ENCODE measurements around the gene SH2B3. TPM values are rescaled to one million over a fixed set of nuclear protein-coding genes. Genes with fewer than 3 reads are reported as not detected.
"Not testable (repeated sequence)": the region's sequence is repeated elsewhere in the genome, so short reads cannot be mapped to it uniquely, and the experiment has no call there.

Gene SH2B3
- total RNA-seq, 2 donors from 2014 or later = 42.6 to 47.4 TPM

GRCh38 chr12:111401167-111401605 is 4.5 kb upstream of the SH2B3 start:
- DNase-seq (ENCODE audit: low spot score) = no peak
- TF ChIP-seq, protein P1, sequence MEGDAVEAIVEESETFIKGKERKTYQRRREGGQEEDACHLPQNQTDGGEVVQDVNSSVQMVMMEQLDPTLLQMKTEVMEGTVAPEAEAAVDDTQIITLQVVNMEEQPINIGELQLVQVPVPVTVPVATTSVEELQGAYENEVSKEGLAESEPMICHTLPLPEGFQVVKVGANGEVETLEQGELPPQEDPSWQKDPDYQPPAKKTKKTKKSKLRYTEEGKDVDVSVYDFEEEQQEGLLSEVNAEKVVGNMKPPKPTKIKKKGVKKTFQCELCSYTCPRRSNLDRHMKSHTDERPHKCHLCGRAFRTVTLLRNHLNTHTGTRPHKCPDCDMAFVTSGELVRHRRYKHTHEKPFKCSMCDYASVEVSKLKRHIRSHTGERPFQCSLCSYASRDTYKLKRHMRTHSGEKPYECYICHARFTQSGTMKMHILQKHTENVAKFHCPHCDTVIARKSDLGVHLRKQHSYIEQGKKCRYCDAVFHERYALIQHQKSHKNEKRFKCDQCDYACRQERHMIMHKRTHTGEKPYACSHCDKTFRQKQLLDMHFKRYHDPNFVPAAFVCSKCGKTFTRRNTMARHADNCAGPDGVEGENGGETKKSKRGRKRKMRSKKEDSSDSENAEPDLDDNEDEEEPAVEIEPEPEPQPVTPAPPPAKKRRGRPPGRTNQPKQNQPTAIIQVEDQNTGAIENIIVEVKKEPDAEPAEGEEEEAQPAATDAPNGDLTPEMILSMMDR (IDR thresholded peaks at IDR 0.05) = no peak
- peaks cover 0 to 37% of the 10 kb centered on the region in 2 donors for H3K4me1 ChIP-seq
- H3K9me3 ChIP-seq = no peaks in the 10 kb centered on the region
- no peak overlapping the region for H3K4me3 ChIP-seq
- H3K36me3 ChIP-seq = no peaks in the 10 kb centered on the region
- no peak overlapping the region for H3K27ac ChIP-seq
- H3K27me3 ChIP-seq = no peaks in the 10 kb centered on the region

DNA sequence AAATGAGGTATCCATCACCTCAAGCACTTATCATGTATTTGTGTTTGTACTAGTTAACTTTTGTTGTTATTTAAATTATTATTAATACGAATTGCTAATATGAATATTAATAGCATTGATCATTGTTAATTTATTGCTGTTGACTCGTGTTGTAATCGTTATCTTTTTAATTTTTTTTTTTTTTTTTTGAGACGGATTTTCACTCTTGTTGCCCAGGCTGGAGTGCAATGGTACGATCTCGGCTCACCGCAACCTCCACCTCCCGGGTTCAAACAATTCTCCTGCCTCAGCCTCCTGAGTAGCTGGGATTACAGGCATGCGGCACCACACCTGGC is 3.3 kb upstream of the SH2B3 start:
- Histone ChIP-seq H3K4me1 (peaks cover 0 to 46% of the 10 kb centered on the region in 2 donors), H3K27ac (peak overlapping the region; percentile 93 to 96)
- not testable (repeated sequence) for H3K27me3 ChIP-seq; H3K36me3 ChIP-seq; DNase-seq (ENCODE audit: low spot score); H3K9me3 ChIP-seq; H3K4me3 ChIP-seq

GRCh38 chr12:111404362-111405148 is 1.2 kb upstream of the SH2B3 start:
- Histone ChIP-seq H3K9me3 (no peaks in the 10 kb centered on the region), H3K36me3 (no peaks in the 10 kb centered on the region), H3K27me3 (no peaks in the 10 kb centered on the region), H3K4me1 (peaks cover 0 to 67% of the 10 kb centered on the region in 2 donors), H3K27ac (peak overlapping the region; percentile 93 to 96), H3K4me3 (peak overlapping the region; percentile 85 to 92)
- DNase-seq (ENCODE audit: low spot score) = no peak
- TF ChIP-seq, protein P1 (IDR thresholded peaks at IDR 0.05) = no peak

DNA sequence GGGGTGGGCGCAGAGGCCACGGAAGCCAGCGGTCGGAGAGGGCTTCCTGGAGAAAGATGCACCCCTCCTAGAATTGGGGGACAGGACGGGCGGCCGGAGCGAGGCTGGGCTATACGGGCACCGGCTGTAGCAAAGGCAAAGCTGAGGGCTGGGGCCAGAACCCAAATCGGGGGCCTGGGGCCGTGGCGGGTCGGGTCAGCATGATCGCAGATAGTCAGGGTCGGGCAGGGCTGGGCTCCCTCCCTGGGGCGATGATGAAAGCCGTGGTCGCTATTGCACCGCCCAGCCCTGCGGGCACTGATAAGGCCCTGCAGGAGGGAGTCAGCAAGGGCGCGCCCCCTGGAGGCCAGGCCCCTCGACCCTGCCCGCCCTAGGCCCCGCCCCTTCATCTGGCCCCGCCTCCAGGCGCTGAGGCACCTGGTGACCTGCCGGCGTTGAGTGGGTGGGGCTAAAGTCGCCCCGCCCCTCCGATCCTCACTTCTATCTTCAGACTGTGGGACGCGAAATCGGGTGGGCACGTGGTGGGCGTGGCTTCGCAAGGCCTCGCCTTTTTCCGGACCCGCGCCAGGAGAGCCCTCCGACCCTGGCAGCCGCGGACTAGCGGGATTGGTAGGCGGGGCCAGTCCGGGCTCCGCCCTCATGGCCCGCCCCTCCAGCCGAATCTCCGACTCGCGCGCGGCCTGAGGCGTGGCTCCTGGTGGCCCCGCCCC is 419 bp upstream of the SH2B3 start:
- no peaks in the 10 kb centered on the region for H3K27me3 ChIP-seq
- TF ChIP-seq, protein P1 (IDR thresholded peaks at IDR 0.05) = peak; percentile 34 to 75
- peak; percentile 96 for DNase-seq (ENCODE audit: low spot score)
- peak overlapping the region; percentile 93 to 96 for H3K27ac ChIP-seq
- peaks cover 0 to 74% of the 10 kb centered on the region in 2 donors for H3K4me1 ChIP-seq
- peak overlapping the region; percentile 85 to 92 for H3K4me3 ChIP-seq
- H3K36me3 ChIP-seq = no peaks in the 10 kb centered on the region
- no peaks in the 10 kb centered on the region for H3K9me3 ChIP-seq

DNA sequence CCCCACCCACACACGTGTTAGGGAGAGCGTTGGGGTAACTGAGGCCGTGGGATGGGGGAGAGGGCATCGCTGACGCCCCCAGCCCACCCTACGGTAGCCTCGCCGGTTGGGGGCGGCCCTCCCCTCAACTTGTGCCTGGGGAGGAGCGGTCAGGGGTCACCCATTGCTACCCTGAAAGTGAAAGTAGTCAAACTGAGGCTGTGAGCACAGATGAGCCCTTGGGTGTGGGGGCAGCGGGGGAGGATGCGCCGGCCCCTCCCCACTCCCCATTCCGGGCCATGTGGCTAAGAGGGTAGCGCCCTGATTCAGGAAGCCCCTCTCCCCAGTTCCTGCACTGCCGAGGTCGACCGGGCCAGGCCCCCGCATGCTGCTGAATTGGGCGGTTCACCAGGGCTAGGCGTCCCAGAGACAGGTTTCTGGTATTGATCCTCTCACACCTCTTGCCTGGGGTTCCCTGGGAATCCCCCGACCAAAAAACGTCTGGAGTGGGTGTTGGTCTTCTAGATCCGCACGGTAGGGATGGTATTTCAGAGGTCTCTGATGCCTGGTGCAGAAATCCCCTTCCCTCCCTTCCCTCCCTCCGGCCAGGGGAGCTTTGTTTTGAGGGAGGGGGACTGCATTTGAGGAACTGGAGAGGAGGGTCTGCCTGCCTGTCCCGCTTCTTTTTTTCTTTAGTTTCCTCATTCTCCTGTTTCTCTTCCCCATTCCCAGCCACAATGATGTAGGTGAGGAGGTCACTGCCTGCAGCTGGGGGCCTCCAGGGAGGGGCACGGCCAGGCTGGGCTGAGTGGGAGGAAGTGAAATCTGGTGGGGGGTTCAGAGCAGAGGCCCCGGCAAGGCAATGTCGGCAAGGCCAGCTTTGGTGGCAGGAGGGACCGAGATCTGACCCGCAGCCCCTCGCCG is 1.0 kb downstream of the SH2B3 start:
- H3K4me3 ChIP-seq = peak overlapping the region; percentile 85 to 92
- H3K27me3 ChIP-seq = no peaks in the 10 kb centered on the region
- DNase-seq (ENCODE audit: low spot score) = no peak
- peaks cover 0 to 88% of the 10 kb centered on the region in 2 donors for H3K4me1 ChIP-seq
- H3K27ac ChIP-seq = peak overlapping the region; percentile 93 to 96
- TF ChIP-seq, protein P1 (IDR thresholded peaks at IDR 0.05) = no peak
- H3K9me3 ChIP-seq = no peaks in the 10 kb centered on the region
- H3K36me3 ChIP-seq = no peaks in the 10 kb centered on the region
